HEK293T (cell line): ENCODE data around the gene POLR1H.

Experiments used
- CTCF ChIA-PET: fragments of 350-600 bp; formaldehyde crosslinking; extraction: SDS; loops from one replicate; lab custom pipeline; 2021; ENCODE audit warnings: antibody characterized with exemption, inconsistent platforms; lab: Yijun Ruan, JAX
- POLR2A ChIA-PET: fragments of 350-600 bp; formaldehyde crosslinking; extraction: SDS; loops from one replicate; lab custom pipeline; 2020; ENCODE audit warnings: antibody characterized with exemption, inconsistent platforms; lab: Yijun Ruan, JAX
- DNase-seq: peaks from one replicate; pipeline ENCODE4 v3.0.0; 2012; ENCODE audit warnings: mixed read lengths; ENCODE audit errors: extremely low spot score
- ARNT ChIP-seq: fragments of 450-650 bp; IDR thresholded peaks from 2 replicates; pipeline ENCODE4 v1.6.1; 2017; ENCODE audit warnings: mild to moderate bottlenecking
- BHLHE40 ChIP-seq: fragments of 450-650 bp; IDR thresholded peaks from 2 replicates; pipeline ENCODE4 v1.6.1; 2016; ENCODE audit warnings: mild to moderate bottlenecking, moderate library complexity, borderline replicate concordance
- CTBP1 ChIP-seq: fragments of 450-650 bp; IDR thresholded peaks from 2 replicates; pipeline ENCODE4 v1.6.1; 2016; ENCODE audit warnings: borderline replicate concordance
- ELF4 ChIP-seq: fragments of 450-650 bp; IDR thresholded peaks from 2 replicates; pipeline ENCODE4 v1.6.1; 2017; ENCODE audit warnings: antibody characterized with exemption
- FOXA1 ChIP-seq: fragments of 450-650 bp; IDR thresholded peaks from 2 replicates; pipeline ENCODE4 v1.6.1; 2016; ENCODE audit warnings: mild to moderate bottlenecking
- FOXK2 ChIP-seq: fragments of 450-650 bp; IDR thresholded peaks from 2 replicates; pipeline ENCODE4 v1.6.1; 2016; ENCODE audit warnings: mild to moderate bottlenecking
- FOXM1 ChIP-seq: fragments of 450-650 bp; IDR thresholded peaks from 2 replicates; pipeline ENCODE4 v1.6.1; 2017; ENCODE audit warnings: mild to moderate bottlenecking, borderline replicate concordance
- HDGF ChIP-seq: fragments of 450-650 bp; IDR thresholded peaks from 2 replicates; pipeline ENCODE4 v1.6.1; 2017; ENCODE audit warnings: antibody characterized with exemption, borderline replicate concordance
- L3MBTL2 ChIP-seq: fragments of 450-650 bp; conservative IDR thresholded peaks from 2 replicates; pipeline ENCODE4 v1.6.1; 2016; ENCODE audit warnings: mild to moderate bottlenecking
- LEF1 ChIP-seq: fragments of 450-650 bp; IDR thresholded peaks from 2 replicates; pipeline ENCODE4 v1.6.1; 2017; ENCODE audit warnings: mild to moderate bottlenecking, borderline replicate concordance
- NFRKB ChIP-seq: fragments of 450-650 bp; IDR thresholded peaks from 2 replicates; pipeline ENCODE4 v1.6.1; 2016; ENCODE audit warnings: mild to moderate bottlenecking, moderate library complexity
- SP1 ChIP-seq: fragments of 450-650 bp; IDR thresholded peaks from 2 replicates; pipeline ENCODE4 v1.6.1; 2017
- SUZ12 ChIP-seq: fragments of 450-650 bp; IDR thresholded peaks from 2 replicates; pipeline ENCODE4 v1.6.1; 2016; ENCODE audit warnings: mild to moderate bottlenecking
- TARDBP ChIP-seq: fragments of 450-650 bp; IDR thresholded peaks from 2 replicates; pipeline ENCODE4 v1.6.1; 2016
- ZNF384 ChIP-seq: fragments of 450-650 bp; IDR thresholded peaks from 2 replicates; pipeline ENCODE4 v1.6.1; 2016
- TF ChIP-seq, protein P1 (sequence below): fragments of 450-650 bp; IDR thresholded peaks from 2 replicates; pipeline ENCODE4 v1.6.1; 2016

The POLR1H gene

DNA sequence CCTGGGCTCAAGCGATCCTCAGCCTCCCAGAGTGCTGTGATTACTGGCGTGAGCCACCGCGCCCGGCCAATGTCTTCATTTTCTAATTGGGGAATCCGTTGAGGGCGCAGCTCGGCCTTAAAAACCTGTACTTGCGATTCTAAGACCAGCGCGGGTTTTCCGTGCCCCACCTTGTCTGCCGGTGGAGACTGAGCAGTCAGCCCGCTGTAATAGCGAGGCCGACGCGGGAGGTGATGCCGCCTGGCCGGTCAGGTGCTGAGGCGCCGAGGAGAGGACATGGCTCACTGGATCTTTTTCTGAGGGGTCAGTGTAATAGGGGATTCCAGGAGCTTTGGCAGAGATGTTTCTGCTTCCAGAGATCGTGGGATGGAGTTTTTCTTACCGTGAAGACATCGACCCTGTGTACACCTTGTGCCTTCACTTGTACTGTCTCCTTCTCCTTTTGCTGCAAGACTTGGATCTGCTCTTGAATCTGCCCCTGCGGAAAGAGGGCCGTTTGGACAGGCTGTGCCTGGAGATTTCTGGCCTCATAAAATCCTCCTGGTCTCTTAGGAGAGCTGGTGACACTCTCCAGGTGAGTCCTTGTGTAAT is 50.3 kb downstream of the POLR1H start:
- ChIA-PET POLR2A (interaction anchor here (0.8 to 1.0 kb wide), 2 partner anchors 8 to 10 kb away, joined by 3 read pairs; no protein-coding TSS in a partner anchor), CTCF (interaction anchor here (1.0 to 1.7 kb wide), 2 partner anchors 19 to 20 kb away, joined by 3 to 5 read pairs; no protein-coding TSS in a partner anchor)
- TF ChIP-seq FOXA1 (no peak), HDGF (no peak), TARDBP (no peak), FOXM1 (no peak), LEF1 (no peak), L3MBTL2 (no peak), NFRKB (no peak), BHLHE40 (no peak), ELF4 (no peak), SP1 (no peak), FOXK2 (no peak), CTBP1 (no peak), ARNT (no peak), SUZ12 (no peak), ZNF384 (no peak)
- TF ChIP-seq, protein P1, sequence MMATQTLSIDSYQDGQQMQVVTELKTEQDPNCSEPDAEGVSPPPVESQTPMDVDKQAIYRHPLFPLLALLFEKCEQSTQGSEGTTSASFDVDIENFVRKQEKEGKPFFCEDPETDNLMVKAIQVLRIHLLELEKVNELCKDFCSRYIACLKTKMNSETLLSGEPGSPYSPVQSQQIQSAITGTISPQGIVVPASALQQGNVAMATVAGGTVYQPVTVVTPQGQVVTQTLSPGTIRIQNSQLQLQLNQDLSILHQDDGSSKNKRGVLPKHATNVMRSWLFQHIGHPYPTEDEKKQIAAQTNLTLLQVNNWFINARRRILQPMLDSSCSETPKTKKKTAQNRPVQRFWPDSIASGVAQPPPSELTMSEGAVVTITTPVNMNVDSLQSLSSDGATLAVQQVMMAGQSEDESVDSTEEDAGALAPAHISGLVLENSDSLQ, result no peak
- no peak for DNase-seq

- DNase-seq, result no peak
- TF ChIP-seq FOXM1, result no peak
- no peak for TF ChIP-seq LEF1
- TF ChIP-seq L3MBTL2, result no peak
- no peak for TF ChIP-seq NFRKB
- no peak for TF ChIP-seq ARNT
- TF ChIP-seq ELF4, result no peak
- TF ChIP-seq SUZ12, result no peak
- TF ChIP-seq FOXA1, result no peak
- no peak for TF ChIP-seq ZNF384
- no peak for TF ChIP-seq BHLHE40
- no peak for TF ChIP-seq TARDBP
- no peak for TF ChIP-seq SP1
- no peak for TF ChIP-seq CTBP1
- TF ChIP-seq FOXK2, result no peak
- no peak for TF ChIP-seq HDGF
- TF ChIP-seq, protein P1, result no peak
- ChIA-PET POLR2A (interaction anchor here (1.4 kb wide), 1 partner anchor 51 kb away, joined by 3 read pairs; the partner anchor contains the start of gene POLR1H), CTCF (interaction anchor here (0.9 to 1.0 kb wide), 2 partner anchors 19 kb away, joined by 3 read pairs; no protein-coding TSS in a partner anchor)
Observed at GRCh38 chr6:30112402-30112994, 51.4 kb downstream of the POLR1H start.

DNA sequence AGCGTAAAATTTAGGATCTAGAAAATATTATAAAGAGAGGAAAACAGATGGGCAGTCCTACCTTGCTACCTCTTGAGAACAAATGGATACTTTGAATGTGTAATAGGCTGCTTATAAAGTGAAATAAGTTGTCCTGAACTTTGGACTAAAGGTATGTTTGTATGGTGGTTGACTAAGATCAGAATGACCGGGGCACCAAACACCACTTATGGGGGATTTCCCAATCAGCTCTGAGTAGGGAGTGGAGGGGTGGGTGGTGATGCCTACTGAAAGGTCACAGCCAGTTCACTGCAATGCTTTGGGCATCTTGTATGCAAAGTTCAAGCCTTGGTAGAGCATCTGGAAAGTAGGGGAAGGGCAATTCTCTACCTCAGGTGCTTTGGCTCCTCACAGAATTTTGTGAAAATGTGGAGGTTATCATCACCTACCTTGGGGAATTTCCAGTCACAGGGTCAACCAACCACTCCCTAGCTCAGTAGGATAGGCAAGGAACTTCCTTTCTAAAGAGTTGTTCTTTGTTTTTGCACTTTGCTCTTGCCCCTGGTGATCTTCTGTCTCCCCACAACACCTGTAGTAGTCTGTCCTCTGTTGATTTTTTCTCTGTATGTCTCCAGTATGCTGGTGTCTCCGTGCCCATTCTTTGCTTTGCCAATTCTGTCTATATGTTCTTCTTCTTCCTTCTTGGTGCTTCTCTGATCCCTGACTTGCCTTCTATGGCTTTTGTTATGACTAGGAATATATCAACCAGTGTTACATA is 52.1 kb downstream of the POLR1H start, which contains the start of gene TRIM31:
TSS of gene TRIM31 (minus strand) at position 88 of the 757 bp plus-strand sequence. CDS start 285 bp downstream, outside the sequence.
- TF ChIP-seq FOXK2 (no peak), LEF1 (no peak), FOXM1 (no peak), SUZ12 (no peak), HDGF (no peak), L3MBTL2 (no peak)
- ChIA-PET POLR2A (interaction anchor here (1.4 kb wide), 1 partner anchor 52 kb away, joined by 3 read pairs; the partner anchor contains the start of gene POLR1H), CTCF (interaction anchor here (0.7 to 0.9 kb wide), 2 partner anchors 13 to 18 kb away, joined by 3 read pairs; no protein-coding TSS in a partner anchor)

GRCh38 chr6:30113841-30114240 is 52.8 kb downstream of the POLR1H start:
- CTCF ChIA-PET, result interaction anchor here (0.7 to 1.7 kb wide), 3 partner anchors 12 to 18 kb away, joined by 3 to 7 read pairs (median 3); no protein-coding TSS in a partner anchor
- TF ChIP-seq HDGF (no peak), ELF4 (no peak), FOXK2 (no peak), FOXM1 (no peak), SP1 (no peak), ZNF384 (no peak), FOXA1 (no peak), SUZ12 (no peak), BHLHE40 (no peak), TARDBP (no peak), L3MBTL2 (no peak), NFRKB (no peak), CTBP1 (no peak), LEF1 (no peak), ARNT (no peak)
- TF ChIP-seq, protein P1, result no peak
- POLR2A ChIA-PET, result interaction anchor here (1.2 to 1.4 kb wide), 2 partner anchors 12 to 53 kb away, joined by 3 read pairs; partner anchors contain the start of gene POLR1H
- DNase-seq, result no peak

More for the DNA sequence above, 52.1 kb downstream of the POLR1H start, which contains the start of gene TRIM31:
- no peak for DNase-seq
